OCI-LY7 (cell line): ENCODE results near the gene NR5A1.

Experiments used
- CTCF ChIP-seq: fragments of 200-600 bp; sonication (generic); conservative IDR thresholded peaks from 2 replicates; pipeline ENCODE4 v1.5.1; 2014; ENCODE audit warnings: mild to moderate bottlenecking, antibody characterized with exemption, low read length, moderate library complexity, mixed read lengths
- EZH2phosphoT487 ChIP-seq: fragments of 200-600 bp; sonication (generic); IDR thresholded peaks from 2 replicates; pipeline ENCODE4 v1.6.1; 2018; ENCODE audit warnings: low read depth, borderline replicate concordance, mild to moderate bottlenecking, mixed run types, antibody characterized with exemption, low read length, moderate library complexity, mixed read lengths

- no peak for TF ChIP-seq EZH2phosphoT487
- TF ChIP-seq CTCF: peak; percentile 76
These were observed 44.5 kb upstream of the NR5A1 start for GRCh38 chr9:124551472-124552272.
